ENCODE results near the gene TEX53.

Gene TEX53

GRCh38 chr9:114613919-114614318, 43.7 kb downstream of the TEX53 start:
- Histone ChIP-seq H3K27me3 (ENCODE audit: insufficient read depth, poor library complexity, severe bottlenecking) (no peaks in the 10 kb centered on the region), H3K27ac (replicated peaks) (no peak overlapping the region), H3K4me3 (replicated peaks; ENCODE audit: insufficient read depth, low read length) (no peak overlapping the region)
- no peak for DNase-seq (ENCODE audit: low read depth in 1 of 2, low spot score in 1 of 2)
- TF ChIP-seq SPI1 (IDR thresholded peaks at IDR 0.05; ENCODE audit: borderline replicate concordance, low read depth) (no peak), GABPA (IDR thresholded peaks at IDR 0.05; ENCODE audit: low read depth) (no peak), POLR2AphosphoS5 (IDR thresholded peaks at IDR 0.05; ENCODE audit: low read depth) (no peak), REST (IDR thresholded peaks at IDR 0.05; ENCODE audit: insufficient replicate concordance, low read depth) (no peak), CTCF (IDR thresholded peaks at IDR 0.05; ENCODE audit: insufficient read depth, low read length) (no peak)

- DNase-seq (ENCODE audit: low read depth in 1 of 2, low spot score in 1 of 2), result peak in 1 of 2 experiments; percentile 58
- H3K27ac ChIP-seq (replicated peaks), result peak overlapping the region; percentile 23
- TF ChIP-seq GABPA (IDR thresholded peaks at IDR 0.05; ENCODE audit: low read depth) (no peak), POLR2AphosphoS5 (IDR thresholded peaks at IDR 0.05; ENCODE audit: low read depth) (no peak), CTCF (IDR thresholded peaks at IDR 0.05; ENCODE audit: insufficient read depth, low read length) (no peak), SPI1 (IDR thresholded peaks at IDR 0.05; ENCODE audit: borderline replicate concordance, low read depth) (no peak), REST (IDR thresholded peaks at IDR 0.05; ENCODE audit: insufficient replicate concordance, low read depth) (no peak)
- no peaks in the 10 kb centered on the region for H3K27me3 ChIP-seq (ENCODE audit: insufficient read depth, poor library complexity, severe bottlenecking)
- no peak overlapping the region for H3K4me3 ChIP-seq (replicated peaks; ENCODE audit: insufficient read depth, low read length)
Observed at GRCh38 chr9:114613087-114613486, 44.5 kb downstream of the TEX53 start.

- H3K4me3 ChIP-seq (replicated peaks; ENCODE audit: insufficient read depth, low read length), result peak overlapping the region; percentile 58
- no peak for TF ChIP-seq SPI1 (IDR thresholded peaks at IDR 0.05; ENCODE audit: borderline replicate concordance, low read depth)
- TF ChIP-seq REST (IDR thresholded peaks at IDR 0.05; ENCODE audit: insufficient replicate concordance, low read depth), result no peak
- TF ChIP-seq POLR2AphosphoS5 (IDR thresholded peaks at IDR 0.05; ENCODE audit: low read depth), result no peak
- no peak for TF ChIP-seq CTCF (IDR thresholded peaks at IDR 0.05; ENCODE audit: insufficient read depth, low read length)
- no peak for TF ChIP-seq GABPA (IDR thresholded peaks at IDR 0.05; ENCODE audit: low read depth)
- DNase-seq (ENCODE audit: low read depth in 1 of 2, low spot score in 1 of 2), result no peak
- H3K27me3 ChIP-seq (ENCODE audit: insufficient read depth, poor library complexity, severe bottlenecking), result no peaks in the 10 kb centered on the region
- H3K27ac ChIP-seq (replicated peaks), result peak overlapping the region; percentile 23
Observed at GRCh38 chr9:114612272-114612923, 45.2 kb downstream of the TEX53 start.

Measured in HL-60 (cell line).